SK-N-SH (cell line): ENCODE data around the gene TAS2R50. TPM values are rescaled to one million over a fixed set of nuclear protein-coding genes. Genes with fewer than 3 reads are reported as not detected.

Experiments used
- CTCF ChIA-PET: fragments of 300-600, 350-600 bp; formaldehyde crosslinking; extraction: SDS; loops from one replicate; lab custom pipeline; 2021; lab: Yijun Ruan, JAX
- POLR2A ChIA-PET: fragments of 350-600 bp; sonication (Branson Sonifier 250); formaldehyde crosslinking; extraction: SDS; loops from one replicate; lab custom pipeline; 2020; ENCODE audit warnings: antibody characterized with exemption, inconsistent platforms; lab: Yijun Ruan, JAX
- DNase-seq: peaks from one replicate; pipeline ENCODE4 v3.0.0; 2012
- H2AFZ ChIP-seq: fragments of 200-600 bp; sonication (generic); 2 replicates; pipeline ENCODE4 v1.8.1; 2016; ENCODE audit warnings: antibody characterized with exemption, mild to moderate bottlenecking, low read depth
- H3F3A ChIP-seq: fragments of 200-600 bp; sonication (generic); replicated peaks from 2 replicates; pipeline ENCODE3; 2016; ENCODE audit warnings: antibody characterized with exemption, mild to moderate bottlenecking; ENCODE audit not compliant: insufficient read depth
- H3K27ac ChIP-seq, 2 experiments: fragments of 200-500 bp in 1 of 2; fragments of 200-600 bp in 1 of 2; sonication (Bioruptor generic) in 1 of 2; sonication (generic), shearing (Covaris generic) in 1 of 2; 2 replicates each; pipeline versions ENCODE4 v1.5.1 to v1.6.1; 2014 to 2016; ENCODE audit warnings: low read depth in 2 of 2, inconsistent platforms in 1 of 2, low read length in 1 of 2, mild to moderate bottlenecking in 1 of 2, mixed read lengths in 1 of 2
- H3K27me3 ChIP-seq: fragments of 200-600 bp; sonication (generic), shearing (Covaris generic); 2 replicates; pipeline ENCODE4 v1.6.1; 2016; ENCODE audit warnings: mixed run types; ENCODE audit not compliant: insufficient read depth
- H3K36me3 ChIP-seq, 2 experiments: fragments of 200-500 bp in 1 of 2; fragments of 200-600 bp in 1 of 2; sonication (Bioruptor generic) in 1 of 2; sonication (generic) in 1 of 2; replicated peaks in 1 of 2; 2 replicates each; pipeline versions ENCODE3 to v1.5.1; 2014 to 2016; ENCODE audit warnings: low read length in 1 of 2, mild to moderate bottlenecking in 1 of 2; ENCODE audit not compliant: insufficient read depth in 2 of 2, control insufficient read depth in 1 of 2
- H3K4me1 ChIP-seq, 2 experiments: fragments of 200-500 bp in 1 of 2; fragments of 200-600 bp in 1 of 2; sonication (Bioruptor generic) in 1 of 2; sonication (generic), shearing (Covaris generic) in 1 of 2; 2 replicates each; pipeline versions ENCODE4 v1.5.1 to v1.6.1; 2014 to 2016; ENCODE audit warnings: low read depth in 1 of 2, low read length in 1 of 2, mixed run types in 1 of 2; ENCODE audit not compliant: insufficient read depth in 2 of 2, control insufficient read depth in 1 of 2
- H3K4me2 ChIP-seq: fragments of 200-600 bp; sonication (generic), shearing (Covaris generic); 2 replicates; pipeline ENCODE4 v1.6.1; 2017; ENCODE audit warnings: mixed run types
- H3K4me3 ChIP-seq, 2 experiments: fragments of 200-500 bp in 1 of 2; fragments of 200-600 bp in 1 of 2; sonication (Bioruptor generic) in 1 of 2; sonication (generic), shearing (Covaris generic) in 1 of 2; 2 replicates each; pipeline versions ENCODE4 v1.5.1 to v1.8.1; 2014 to 2016; ENCODE audit warnings: low read depth in 2 of 2, inconsistent platforms in 1 of 2, low read length in 1 of 2, mild to moderate bottlenecking in 1 of 2, mixed read lengths in 1 of 2, moderate library complexity in 1 of 2
- H3K79me2 ChIP-seq: fragments of 200-600 bp; sonication (generic); 2 replicates; pipeline ENCODE4 v1.8.1; 2017; ENCODE audit warnings: mild to moderate bottlenecking; ENCODE audit not compliant: insufficient read depth
- H3K9ac ChIP-seq: fragments of 200-600 bp; sonication (generic); 2 replicates; pipeline ENCODE4 v1.6.1; 2017; ENCODE audit warnings: mixed run types
- H3K9me2 ChIP-seq: fragments of 200-600 bp; sonication (generic); 2 replicates; pipeline ENCODE4 v1.6.1; 2017; ENCODE audit warnings: mixed run types
- H3K9me3 ChIP-seq: fragments of 200-600 bp; sonication (generic); 2 replicates; pipeline ENCODE4 v1.6.1; 2017; ENCODE audit warnings: mixed run types, mild to moderate bottlenecking, moderate library complexity
- H4K20me1 ChIP-seq: fragments of 200-600 bp; sonication (generic); 2 replicates; pipeline ENCODE4 v1.6.1; 2017; ENCODE audit warnings: mild to moderate bottlenecking, mixed run types; ENCODE audit not compliant: insufficient read depth
- CHD2 ChIP-seq: fragments of 150-350 bp; IDR thresholded peaks from 2 replicates; pipeline ENCODE4 v1.6.1; 2018; ENCODE audit warnings: low read length; ENCODE audit not compliant: partially characterized antibody
- CTCF ChIP-seq: fragments of 200-600 bp; sonication (generic); IDR thresholded peaks from 2 replicates; pipeline ENCODE4 v1.6.1; 2017; ENCODE audit warnings: antibody characterized with exemption, mild to moderate bottlenecking, moderate library complexity
- EP300 ChIP-seq, 2 experiments: IDR thresholded peaks; 2 replicates each; pipeline versions ENCODE4 v1.4.0 to v1.6.1; 2012; ENCODE audit warnings: borderline replicate concordance in 1 of 2, low read depth in 1 of 2, low read length in 1 of 2
- EZH2phosphoT487 ChIP-seq: fragments of 200-600 bp; sonication (generic); IDR thresholded peaks from 2 replicates; pipeline ENCODE4 v1.6.1; 2017; ENCODE audit warnings: low read depth, mixed run types, mild to moderate bottlenecking, antibody characterized with exemption, moderate library complexity, borderline replicate concordance
- GABPA ChIP-seq: IDR thresholded peaks from 2 replicates; pipeline ENCODE4 v1.4.0; 2012; ENCODE audit warnings: low read depth, mild to moderate bottlenecking
- GATA2 ChIP-seq: sonication (generic); formaldehyde crosslinking; IDR thresholded peaks from 2 replicates; pipeline ENCODE4 v1.5.0; 2020; ENCODE audit warnings: mild to moderate bottlenecking, missing genetic modification reagents
- IRF3 ChIP-seq: fragments of 150-350 bp; IDR thresholded peaks from 2 replicates; pipeline ENCODE4 v1.6.1; 2016; ENCODE audit warnings: mild to moderate bottlenecking, low read depth, low read length
- JUND ChIP-seq: IDR thresholded peaks from 2 replicates; pipeline ENCODE4 v1.4.0; 2012
- MAX ChIP-seq: IDR thresholded peaks from 2 replicates; pipeline ENCODE4 v1.4.0; 2012; ENCODE audit warnings: low read depth
- MXI1 ChIP-seq: IDR thresholded peaks from 2 replicates; pipeline ENCODE4 v1.6.1; 2012; ENCODE audit warnings: mild to moderate bottlenecking, low read depth, low read length, improper control_type of control experiment
- NFIC ChIP-seq: IDR thresholded peaks from 2 replicates; pipeline ENCODE4 v1.4.0; 2012; ENCODE audit warnings: borderline replicate concordance
- NRF1 ChIP-seq: IDR thresholded peaks from 2 replicates; pipeline ENCODE4 v1.6.1; 2012; ENCODE audit warnings: low read depth, mild to moderate bottlenecking, low read length
- PBX3 ChIP-seq: IDR thresholded peaks from 2 replicates; pipeline ENCODE4; 2012
- RAD21 ChIP-seq: IDR thresholded peaks from 2 replicates; pipeline ENCODE4 v1.6.1; 2012; ENCODE audit warnings: mild to moderate bottlenecking, low read length
- TCF12 ChIP-seq: IDR thresholded peaks from 2 replicates; pipeline ENCODE4 v1.4.0; 2012
- USF1 ChIP-seq: IDR thresholded peaks from 2 replicates; pipeline ENCODE4 v1.4.0; 2012; ENCODE audit warnings: low read depth, borderline replicate concordance
- polyA plus RNA-seq, 3 experiments: library from polyadenylated mRNA; depleted of rRNA; stranded (reverse); fragments of >200 nt; gene quantifications; 2 replicates each; pipeline ENCODE4 v1.2.3, GENCODE V29; 2012

TAS2R50 gene
- polyA plus RNA-seq, 1 of the 3 experiments (the other 2 are of a cell fraction): 0.05 TPM

GRCh38 chr12:10959804-10960203 lies 26.9 kb downstream of the TAS2R50 start (continued):
- TF ChIP-seq EP300 (IDR thresholded peaks at IDR 0.05; ENCODE audit: borderline replicate concordance in 1 of 2, low read depth in 1 of 2, low read length in 1 of 2) (no peak), NFIC (no peak), NRF1 (no peak), RAD21 (no peak), MXI1 (no peak), EZH2phosphoT487 (no peak), CHD2 (no peak), GATA2 (no peak), JUND (no peak)

- no peak for DNase-seq
- Histone ChIP-seq H3F3A (no peaks in the 10 kb centered on the region), H3K9ac (no peak overlapping the region), H3K27ac (no peak overlapping the region), H3K4me3 (no peak overlapping the region), H3K27me3 (no peaks in the 10 kb centered on the region), H3K9me2 (no peaks in the 10 kb centered on the region), H3K4me1 (no peaks in the 10 kb centered on the region; a peak in 1 of 4 replicates), H2AFZ (no peak overlapping the region), H4K20me1 (no peaks in the 10 kb centered on the region), H3K79me2 (peaks cover 31% of the 10 kb centered on the region), H3K9me3 (no peaks in the 10 kb centered on the region; the same call in 1 of the 2 replicates), H3K36me3 (no peaks in the 10 kb centered on the region), H3K4me2 (no peak overlapping the region)
- POLR2A ChIA-PET: no interaction called here
- CTCF ChIA-PET: interaction anchor here (1.3 kb wide), 1 partner anchor 242 kb away, joined by 5 read pairs; no protein-coding TSS in a partner anchor
- no peak for TF ChIP-seq GABPA
- TF ChIP-seq CHD2: no peak
- TF ChIP-seq TCF12: peak; percentile 41; the same call in 1 of the 2 replicates
- TF ChIP-seq JUND: 0 out of 2 replicates have a peak, but pooled peaks have one; percentile 11
Observed at GRCh38 chr12:10957741-10958140, 29.0 kb downstream of the TAS2R50 start.

- H3K4me3 ChIP-seq: no peak overlapping the region
- no peaks in the 10 kb centered on the region for H3K4me1 ChIP-seq
- no peaks in the 10 kb centered on the region for H4K20me1 ChIP-seq
- DNase-seq: no peak
- no peak overlapping the region for H2AFZ ChIP-seq
- H3K27ac ChIP-seq: no peak overlapping the region
- no peak overlapping the region for H3K4me2 ChIP-seq
- POLR2A ChIA-PET: no interaction called here
- H3K36me3 ChIP-seq: no peaks in the 10 kb centered on the region
- H3K9me3 ChIP-seq: no peaks in the 10 kb centered on the region; the same call in 1 of the 2 replicates
- CTCF ChIA-PET: no interaction called here
- H3K9ac ChIP-seq: no peak overlapping the region
- H3K9me2 ChIP-seq: no peaks in the 10 kb centered on the region
- no peaks in the 10 kb centered on the region for H3F3A ChIP-seq
- TF ChIP-seq USF1 (no peak), PBX3 (no peak), TCF12 (no peak), CHD2 (no peak), GATA2 (no peak), CTCF (no peak), GABPA (no peak), EZH2phosphoT487 (no peak), RAD21 (no peak), IRF3 (no peak), JUND (no peak), MAX (no peak), EP300 (IDR thresholded peaks at IDR 0.05; ENCODE audit: borderline replicate concordance in 1 of 2, low read depth in 1 of 2, low read length in 1 of 2) (no peak)
- peaks cover 31% of the 10 kb centered on the region for H3K79me2 ChIP-seq
- no peaks in the 10 kb centered on the region for H3K27me3 ChIP-seq
Observed at GRCh38 chr12:10956085-10956484, 30.6 kb downstream of the TAS2R50 start.
